ENCODE results near the gene HBE1. TPM values are rescaled to one million over a fixed set of nuclear protein-coding genes. Genes with fewer than 3 reads are reported as not detected.

The HBE1 gene
- total RNA-seq, 4 donors from 2014 or later, result 4.2 TPM; not detected in 3

DNA sequence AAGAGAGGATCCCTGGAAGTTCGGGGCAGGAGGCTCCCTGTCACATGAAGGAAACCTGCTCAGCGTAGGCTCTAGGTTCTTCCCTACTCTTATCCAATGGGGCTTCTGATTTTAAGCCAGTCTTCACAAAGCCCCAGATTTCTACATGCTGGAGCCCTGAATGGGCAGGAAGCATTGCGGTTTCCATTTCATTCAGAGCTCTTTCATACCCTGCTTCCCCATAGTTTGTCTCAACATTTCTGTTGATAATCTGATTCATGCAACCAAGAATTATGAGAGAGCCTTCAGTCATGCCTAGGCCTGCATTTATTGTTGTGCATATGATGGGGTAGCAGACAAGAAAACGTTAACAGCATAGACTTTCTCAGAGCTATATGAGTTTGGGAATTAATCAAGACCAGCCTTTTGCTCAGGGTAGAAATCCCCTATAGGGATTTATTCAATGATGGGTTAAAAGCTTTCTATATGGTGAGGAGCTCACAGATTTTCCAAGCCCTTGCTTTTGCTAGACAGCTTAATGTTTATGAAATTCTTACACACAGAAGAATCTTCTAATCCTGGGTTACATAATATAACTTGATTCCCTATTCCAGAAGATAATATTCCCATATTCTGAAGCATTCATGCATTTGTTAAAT, 16.1 kb upstream of the HBE1 start:
- H3K27me3 ChIP-seq, result no peaks in the 10 kb centered on the region
- no peak overlapping the region for H3K27ac ChIP-seq
- intact Hi-C loops (cut with DNase I; ENCODE audit: low total_unique reads), result no loop called here
- no peaks in the 10 kb centered on the region for H3K4me1 ChIP-seq
- H3K36me3 ChIP-seq, result no peaks in the 10 kb centered on the region
- no peaks in the 10 kb centered on the region for H3K9me3 ChIP-seq
- H3K4me3 ChIP-seq, result no peak overlapping the region
- no peak for TF ChIP-seq POLR2A (IDR thresholded peaks at IDR 0.05)
- TF ChIP-seq, protein P1, sequence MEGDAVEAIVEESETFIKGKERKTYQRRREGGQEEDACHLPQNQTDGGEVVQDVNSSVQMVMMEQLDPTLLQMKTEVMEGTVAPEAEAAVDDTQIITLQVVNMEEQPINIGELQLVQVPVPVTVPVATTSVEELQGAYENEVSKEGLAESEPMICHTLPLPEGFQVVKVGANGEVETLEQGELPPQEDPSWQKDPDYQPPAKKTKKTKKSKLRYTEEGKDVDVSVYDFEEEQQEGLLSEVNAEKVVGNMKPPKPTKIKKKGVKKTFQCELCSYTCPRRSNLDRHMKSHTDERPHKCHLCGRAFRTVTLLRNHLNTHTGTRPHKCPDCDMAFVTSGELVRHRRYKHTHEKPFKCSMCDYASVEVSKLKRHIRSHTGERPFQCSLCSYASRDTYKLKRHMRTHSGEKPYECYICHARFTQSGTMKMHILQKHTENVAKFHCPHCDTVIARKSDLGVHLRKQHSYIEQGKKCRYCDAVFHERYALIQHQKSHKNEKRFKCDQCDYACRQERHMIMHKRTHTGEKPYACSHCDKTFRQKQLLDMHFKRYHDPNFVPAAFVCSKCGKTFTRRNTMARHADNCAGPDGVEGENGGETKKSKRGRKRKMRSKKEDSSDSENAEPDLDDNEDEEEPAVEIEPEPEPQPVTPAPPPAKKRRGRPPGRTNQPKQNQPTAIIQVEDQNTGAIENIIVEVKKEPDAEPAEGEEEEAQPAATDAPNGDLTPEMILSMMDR (IDR thresholded peaks at IDR 0.05), result no peak
- no peak for DNase-seq

DNA sequence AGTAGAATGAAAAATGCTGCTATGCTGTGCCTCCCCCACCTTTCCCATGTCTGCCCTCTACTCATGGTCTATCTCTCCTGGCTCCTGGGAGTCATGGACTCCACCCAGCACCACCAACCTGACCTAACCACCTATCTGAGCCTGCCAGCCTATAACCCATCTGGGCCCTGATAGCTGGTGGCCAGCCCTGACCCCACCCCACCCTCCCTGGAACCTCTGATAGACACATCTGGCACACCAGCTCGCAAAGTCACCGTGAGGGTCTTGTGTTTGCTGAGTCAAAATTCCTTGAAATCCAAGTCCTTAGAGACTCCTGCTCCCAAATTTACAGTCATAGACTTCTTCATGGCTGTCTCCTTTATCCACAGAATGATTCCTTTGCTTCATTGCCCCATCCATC, 14.9 kb upstream of the HBE1 start:
- TF ChIP-seq, protein P1 (IDR thresholded peaks at IDR 0.05), result no peak
- TF ChIP-seq POLR2A (IDR thresholded peaks at IDR 0.05), result no peak
- H3K36me3 ChIP-seq, result no peaks in the 10 kb centered on the region
- intact Hi-C loops (cut with DNase I; ENCODE audit: low total_unique reads), result no loop called here

DNA sequence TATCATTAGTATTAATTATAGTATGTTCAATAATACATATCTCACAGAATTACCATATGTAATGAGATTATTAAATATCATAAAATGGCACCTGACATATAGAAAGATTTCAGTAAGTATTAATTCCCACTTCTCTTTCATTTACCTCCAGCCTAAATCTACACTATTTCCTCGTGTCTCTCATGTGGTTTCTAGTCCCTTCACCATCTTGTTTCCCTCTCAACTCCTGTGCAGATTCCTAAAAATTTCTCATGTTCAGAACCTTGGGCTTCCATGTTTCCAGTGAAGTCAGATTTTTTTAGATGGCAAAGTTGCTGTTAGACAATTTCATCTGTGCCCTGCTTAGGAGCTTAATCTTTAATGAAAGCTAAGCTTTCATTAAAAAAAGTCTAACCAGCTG, 14.1 kb upstream of the HBE1 start:
- DNase-seq, result no peak
- intact Hi-C loops (cut with DNase I; ENCODE audit: low total_unique reads), result no loop called here
- H3K4me1 ChIP-seq, result no peaks in the 10 kb centered on the region
- H3K27ac ChIP-seq, result no peak overlapping the region
- no peaks in the 10 kb centered on the region for H3K9me3 ChIP-seq
- TF ChIP-seq POLR2A (IDR thresholded peaks at IDR 0.05), result no peak
- TF ChIP-seq, protein P1 (IDR thresholded peaks at IDR 0.05), result no peak
- no peaks in the 10 kb centered on the region for H3K27me3 ChIP-seq
- no peaks in the 10 kb centered on the region for H3K36me3 ChIP-seq
- no peak overlapping the region for H3K4me3 ChIP-seq

More for the DNA sequence above, 14.9 kb upstream of the HBE1 start:
- H3K4me1 ChIP-seq, result no peaks in the 10 kb centered on the region
- H3K27me3 ChIP-seq, result no peaks in the 10 kb centered on the region
- no peak for DNase-seq
- no peak overlapping the region for H3K4me3 ChIP-seq
- no peaks in the 10 kb centered on the region for H3K9me3 ChIP-seq
- H3K27ac ChIP-seq, result no peak overlapping the region

DNA sequence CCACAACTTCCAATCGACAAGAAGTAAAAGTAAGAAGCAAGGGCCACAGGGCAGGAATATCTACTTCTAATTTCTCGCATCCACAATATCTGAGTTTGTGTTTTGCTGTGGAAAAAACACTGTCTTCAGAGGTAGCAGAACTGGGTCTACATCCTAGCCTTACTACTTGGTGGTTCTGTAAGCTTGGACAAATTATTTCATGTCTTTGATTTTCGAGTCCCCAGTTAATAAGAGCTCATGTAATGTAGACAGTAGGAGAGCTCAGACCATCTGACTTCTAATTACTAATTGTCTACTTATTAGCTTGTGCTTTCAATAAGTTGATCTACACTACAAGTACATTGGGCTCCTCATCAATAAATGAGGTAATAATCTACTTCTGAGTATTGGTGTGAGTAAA, 13.3 kb upstream of the HBE1 start:
- H3K4me1 ChIP-seq, result no peaks in the 10 kb centered on the region
- no peak overlapping the region for H3K27ac ChIP-seq
- H3K9me3 ChIP-seq, result no peaks in the 10 kb centered on the region
- no peak overlapping the region for H3K4me3 ChIP-seq
- no peaks in the 10 kb centered on the region for H3K27me3 ChIP-seq
- TF ChIP-seq, protein P1 (IDR thresholded peaks at IDR 0.05), result no peak
- no peak for TF ChIP-seq POLR2A (IDR thresholded peaks at IDR 0.05)
- no peaks in the 10 kb centered on the region for H3K36me3 ChIP-seq
- DNase-seq, result no peak
- intact Hi-C loops (cut with DNase I; ENCODE audit: low total_unique reads), result no loop called here

DNA sequence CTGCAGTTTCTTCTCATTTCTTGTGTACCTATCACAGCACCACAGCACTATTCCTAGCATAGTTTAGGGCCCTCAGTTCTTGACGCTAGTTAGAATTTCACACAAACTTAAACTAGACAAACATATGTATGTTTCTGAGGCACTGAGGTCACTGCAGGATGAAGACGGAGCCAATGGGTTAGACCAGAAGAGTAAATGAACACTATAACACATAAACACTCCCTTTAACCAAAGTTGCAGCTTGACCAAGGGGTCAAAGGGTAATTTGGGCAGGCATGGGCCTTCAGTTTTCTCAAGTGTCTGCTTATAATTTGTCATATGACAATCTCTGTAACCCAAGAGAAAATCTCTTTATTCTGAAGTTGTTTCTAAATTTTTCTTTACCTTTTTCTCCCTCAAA, 12.9 kb upstream of the HBE1 start:
- H3K4me1 ChIP-seq, result no peaks in the 10 kb centered on the region
- H3K27me3 ChIP-seq, result no peaks in the 10 kb centered on the region
- H3K9me3 ChIP-seq, result no peaks in the 10 kb centered on the region
- TF ChIP-seq, protein P1 (IDR thresholded peaks at IDR 0.05), result no peak
- no peak for TF ChIP-seq POLR2A (IDR thresholded peaks at IDR 0.05)
- no peak overlapping the region for H3K27ac ChIP-seq
- DNase-seq, result no peak
- H3K4me3 ChIP-seq, result no peak overlapping the region
- intact Hi-C loops (cut with DNase I; ENCODE audit: low total_unique reads), result no loop called here
- no peaks in the 10 kb centered on the region for H3K36me3 ChIP-seq
